GM18868 (cell line): ENCODE data around the gene NDUFA8.

Source experiments
- ATAC-seq: cut with Tn5 transposase; IDR thresholded peaks from one replicate; pipeline ENCODE4 v1.9.1; 2021; ENCODE audit warnings: mild to moderate bottlenecking, moderate library complexity; ENCODE audit not compliant: unreplicated experiment

The NDUFA8 gene

GRCh38 chr9:122186301-122186700, 26.7 kb upstream of the NDUFA8 start:
- ATAC-seq, result no peak

GRCh38 chr9:122184551-122184950, 25.0 kb upstream of the NDUFA8 start:
- ATAC-seq, result no peak

DNA sequence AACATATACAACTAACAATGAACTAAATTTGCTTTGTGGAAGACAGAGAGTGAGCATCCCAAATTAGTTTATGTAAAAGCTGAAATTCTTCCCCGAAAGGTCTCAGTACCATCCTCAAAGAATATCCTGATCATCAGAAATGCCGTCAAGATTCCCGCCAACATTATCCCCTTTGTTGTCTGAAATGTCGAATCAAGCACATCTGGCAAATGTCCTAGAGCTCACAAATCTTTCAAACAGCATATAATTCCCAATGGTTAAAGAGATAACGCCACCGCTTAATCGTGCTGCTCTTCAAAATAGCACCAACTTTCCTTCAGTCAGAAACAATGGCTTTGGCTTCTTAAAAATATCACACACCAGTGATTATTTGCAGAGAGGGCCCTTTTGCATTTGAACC, 23.9 kb upstream of the NDUFA8 start:
- ATAC-seq, result no peak

DNA sequence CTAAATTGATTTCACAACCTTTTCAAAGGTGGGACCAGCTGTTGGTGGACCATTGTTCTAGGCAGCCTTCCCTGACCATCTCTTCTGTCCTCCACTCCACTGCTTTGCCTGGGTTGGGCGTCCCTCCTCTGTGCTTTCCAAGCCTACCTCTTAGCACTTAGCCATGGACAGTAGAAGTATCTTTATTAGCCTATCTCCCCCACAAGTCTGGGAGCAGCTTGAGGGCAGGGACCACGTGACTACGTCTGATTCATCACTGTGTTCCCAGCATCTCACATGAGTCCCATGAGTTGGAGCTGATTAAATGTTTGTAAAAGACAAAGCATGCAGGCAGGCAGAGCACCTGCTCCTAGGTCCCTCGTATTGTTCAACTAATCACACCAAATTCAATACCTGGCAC, 21.1 kb upstream of the NDUFA8 start:
- no peak for ATAC-seq

DNA sequence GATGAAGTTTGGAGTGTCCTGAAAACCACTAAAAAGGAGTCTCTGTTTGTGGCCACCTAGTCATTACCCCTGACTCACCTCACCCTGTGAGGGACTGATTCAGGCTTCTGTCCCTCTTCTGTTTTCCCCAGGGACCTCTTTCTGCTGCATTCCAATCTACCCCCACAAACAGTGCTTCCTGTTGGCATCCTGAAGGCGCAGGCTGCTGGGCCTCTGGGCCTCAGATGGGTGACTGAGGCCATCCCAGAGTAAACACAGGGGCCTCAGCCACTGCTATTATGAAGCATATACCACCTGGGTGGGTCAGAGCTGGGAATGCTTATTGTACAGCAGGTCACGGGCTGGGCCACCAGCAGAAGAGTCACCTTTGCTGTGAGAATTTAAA, 20.1 kb upstream of the NDUFA8 start:
- no peak for ATAC-seq

GRCh38 chr9:122179054-122179689, 19.6 kb upstream of the NDUFA8 start:
- ATAC-seq, result no peak

DNA sequence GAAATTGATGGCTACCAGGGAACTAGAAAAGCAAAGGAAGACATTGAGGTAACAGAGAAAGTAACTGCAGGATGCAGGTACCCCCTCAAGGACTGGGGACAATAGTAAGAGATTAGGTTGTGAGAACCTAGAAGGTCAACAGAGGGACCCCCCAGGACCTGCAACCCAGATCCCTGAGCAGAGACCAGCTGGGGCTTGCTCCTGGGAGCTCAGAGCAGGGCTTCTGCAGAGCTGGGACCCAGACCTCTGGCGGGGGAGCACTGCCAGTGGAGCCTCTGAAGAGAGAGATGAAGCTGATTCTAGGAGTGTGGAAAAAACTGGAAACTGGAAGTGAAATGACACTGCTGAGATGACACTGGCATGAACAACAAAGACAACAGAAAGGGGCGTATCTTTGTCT, 17.3 kb upstream of the NDUFA8 start:
- ATAC-seq, result no peak

GRCh38 chr9:122173670-122174069, 14.1 kb upstream of the NDUFA8 start:
- no peak for ATAC-seq

- no peak for ATAC-seq
Measured at GRCh38 chr9:122172131-122172530, 12.6 kb upstream of the NDUFA8 start.

GRCh38 chr9:122168356-122168755, 8.8 kb upstream of the NDUFA8 start:
- ATAC-seq, result no peak

DNA sequence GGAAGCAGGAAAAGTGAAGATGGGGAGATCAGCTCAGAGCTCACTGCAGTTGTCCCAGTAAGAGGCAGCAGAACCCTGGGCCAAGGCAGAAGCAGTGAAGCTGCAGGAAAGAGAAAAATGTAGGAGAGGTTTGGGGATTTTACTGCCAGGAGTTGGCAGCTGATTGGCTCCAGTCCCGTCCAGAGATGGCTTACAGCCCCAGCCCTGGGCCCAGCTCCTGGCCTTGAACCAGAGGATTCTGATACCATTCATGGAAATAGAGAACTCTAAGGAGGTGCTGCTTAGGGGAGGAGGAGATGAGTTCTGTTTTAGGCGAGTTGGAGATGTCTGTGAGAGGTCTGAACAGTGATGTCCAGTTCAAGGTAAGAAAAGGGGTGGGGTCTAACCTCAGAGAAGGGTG, 4.7 kb upstream of the NDUFA8 start:
- no peak for ATAC-seq

DNA sequence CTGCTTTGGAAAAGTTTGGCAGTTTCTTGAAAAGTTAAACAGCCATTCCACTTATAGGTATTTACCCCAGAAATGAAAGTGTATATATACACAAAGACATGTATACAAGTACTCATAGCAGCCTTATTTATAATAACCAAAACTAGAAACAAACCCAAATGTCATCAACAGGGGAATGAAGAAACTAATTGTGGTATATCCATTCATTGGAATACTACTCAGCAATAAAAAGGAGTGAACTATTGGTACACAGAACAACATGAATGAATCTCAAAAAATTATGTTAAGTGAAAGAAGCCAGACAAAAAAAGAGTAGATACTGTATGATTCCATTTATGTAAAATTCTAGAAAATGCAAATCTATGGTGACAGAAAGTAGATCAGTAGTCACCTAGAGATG, 2.8 kb upstream of the NDUFA8 start:
- no peak for ATAC-seq

DNA sequence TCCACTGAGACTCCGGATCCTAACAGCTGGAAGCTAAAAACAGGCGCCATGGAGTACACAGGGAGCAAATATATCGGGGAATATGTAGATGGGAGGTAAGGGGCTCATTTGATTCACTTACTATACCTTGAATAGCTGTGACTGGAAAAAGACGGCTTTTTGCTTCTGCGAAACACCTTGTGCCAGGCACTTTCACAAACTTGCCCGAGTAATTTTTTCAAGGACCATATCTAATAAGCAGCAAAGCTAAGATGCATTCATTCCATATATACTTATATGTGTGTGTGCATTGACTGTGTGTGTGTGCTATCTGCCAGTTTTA, 307 bp upstream of the NDUFA8 start:
- no peak for ATAC-seq

- peak; percentile 62 for ATAC-seq
Measured at GRCh38 chr9:122158202-122158601, 1.4 kb downstream of the NDUFA8 start.

- ATAC-seq, result no peak
Measured at GRCh38 chr9:122155796-122156195, 3.8 kb downstream of the NDUFA8 start.

- ATAC-seq, result no peak
Measured at GRCh38 chr9:122151267-122151828, 8.2 kb downstream of the NDUFA8 start.

- ATAC-seq, result no peak
Measured at GRCh38 chr9:122145592-122145863, 14.1 kb downstream of the NDUFA8 start.

- no peak for ATAC-seq
Measured at GRCh38 chr9:122144836-122145591, 14.6 kb downstream of the NDUFA8 start.

- ATAC-seq, result no peak
Measured at GRCh38 chr9:122143876-122144405, 15.6 kb downstream of the NDUFA8 start.

- no peak for ATAC-seq
Measured at GRCh38 chr9:122143296-122143695, 16.3 kb downstream of the NDUFA8 start.

GRCh38 chr9:122141671-122142070, 17.9 kb downstream of the NDUFA8 start:
- ATAC-seq, result no peak

GRCh38 chr9:122140368-122141193, 19.0 kb downstream of the NDUFA8 start:
- ATAC-seq, result no peak
